Loucy (cell line): ENCODE data around the gene KRTAP10-3.

Source experiments
- H2AFZ ChIP-seq: fragments of 200-600 bp; sonication (generic); 2 replicates; pipeline ENCODE4 v1.6.0; 2016; ENCODE audit warnings: antibody characterized with exemption, mild to moderate bottlenecking, low read length, moderate library complexity
- H3F3A ChIP-seq: fragments of 200-600 bp; 2 replicates; pipeline ENCODE4 v1.6.0; 2016; ENCODE audit warnings: antibody characterized with exemption, low read depth, mild to moderate bottlenecking
- H3K27me3 ChIP-seq: fragments of 200-600 bp; sonication (generic); 2 replicates; pipeline ENCODE4 v1.6.1; 2014; ENCODE audit warnings: low read length, mild to moderate bottlenecking; ENCODE audit not compliant: insufficient read depth, poor library complexity, severe bottlenecking
- H3K36me3 ChIP-seq: fragments of 200-600 bp; sonication (generic); 2 replicates; pipeline ENCODE4 v1.6.1; 2016; ENCODE audit warnings: low read length; ENCODE audit not compliant: insufficient read depth
- H3K4me1 ChIP-seq: fragments of 200-600 bp; sonication (generic); 2 replicates; pipeline ENCODE4 v1.5.1; 2014; ENCODE audit warnings: low read length, mild to moderate bottlenecking; ENCODE audit not compliant: insufficient read depth, poor library complexity, severe bottlenecking
- H3K4me2 ChIP-seq: fragments of 200-600 bp; sonication (generic); 2 replicates; pipeline ENCODE4 v1.6.0; 2014; ENCODE audit warnings: antibody characterized with exemption, low read length, low read depth, mild to moderate bottlenecking; ENCODE audit not compliant: poor library complexity, severe bottlenecking
- H3K4me3 ChIP-seq: fragments of 200-600 bp; sonication (generic); 2 replicates; pipeline ENCODE4 v1.5.1; 2014; ENCODE audit warnings: low read length, mild to moderate bottlenecking, mixed read lengths; ENCODE audit not compliant: poor library complexity, severe bottlenecking
- H3K79me2 ChIP-seq: fragments of 200-600 bp; sonication (generic); 2 replicates; pipeline ENCODE4 v1.6.1; 2014; ENCODE audit warnings: low read length; ENCODE audit not compliant: insufficient read depth
- H3K9ac ChIP-seq: fragments of 200-600 bp; sonication (generic); 2 replicates; pipeline ENCODE4 v1.6.0; 2014; ENCODE audit warnings: mild to moderate bottlenecking, low read depth, low read length, moderate library complexity; ENCODE audit not compliant: poor library complexity, severe bottlenecking
- H3K9me2 ChIP-seq: fragments of 200-600 bp; sonication (generic); replicated peaks from 2 replicates; pipeline ENCODE4 v1.6.1; 2016; ENCODE audit warnings: low read depth, low read length, mixed read lengths
- H3K9me3 ChIP-seq: fragments of 200-600 bp; sonication (generic); 2 replicates; pipeline ENCODE4 v1.6.1; 2014; ENCODE audit warnings: mild to moderate bottlenecking, antibody characterized with exemption, low read length, low read depth; ENCODE audit not compliant: insufficient read depth
- H4K20me1 ChIP-seq: fragments of 200-600 bp; sonication (generic); 2 replicates; pipeline ENCODE4 v1.6.0; 2014; ENCODE audit warnings: antibody characterized with exemption, low read length, mild to moderate bottlenecking; ENCODE audit not compliant: insufficient read depth, poor library complexity, severe bottlenecking
- CTCF ChIP-seq: fragments of 200-600 bp; sonication (generic); conservative IDR thresholded peaks from 2 replicates; pipeline ENCODE4 v1.5.1; 2014; ENCODE audit warnings: mild to moderate bottlenecking, antibody characterized with exemption, low read length
- EZH2phosphoT487 ChIP-seq: fragments of 200-600 bp; IDR thresholded peaks from 2 replicates; pipeline ENCODE4 v1.6.1; 2018; ENCODE audit warnings: antibody characterized with exemption, mild to moderate bottlenecking, moderate library complexity, borderline replicate concordance

KRTAP10-3 gene

DNA sequence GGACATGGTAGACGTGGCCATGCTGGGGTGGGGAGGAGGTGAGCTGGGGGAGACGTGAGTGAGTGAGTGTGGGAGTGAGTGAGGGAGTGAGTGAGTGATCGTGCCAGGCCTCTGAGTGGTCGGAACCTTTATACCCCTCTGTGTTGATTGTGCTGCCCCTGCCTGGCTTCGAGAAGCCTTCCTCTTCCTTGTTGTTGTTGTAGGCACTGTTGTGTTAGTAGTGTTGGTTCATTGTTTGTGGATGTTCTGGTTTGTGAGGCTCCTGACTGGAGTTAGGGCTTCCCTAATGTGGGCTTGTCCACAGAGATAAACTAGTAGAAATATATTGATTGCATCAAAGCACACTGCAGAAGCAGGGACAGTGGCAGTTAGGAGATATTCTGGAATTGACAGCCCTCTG lies at the start of gene KRTAP10-3:
Gene KRTAP10-3 (minus strand): TSS at position 101 of the 400 bp plus-strand sequence. CDS start 80 bp downstream, at position 21.
- no peaks in the 10 kb centered on the region for H4K20me1 ChIP-seq
- no peak within 1 kb of the TSS for H3K9ac ChIP-seq
- H3K27me3 ChIP-seq = no peaks in the 10 kb centered on the region
- TF ChIP-seq CTCF (no peak), EZH2phosphoT487 (no peak)
- H2AFZ ChIP-seq = no peak within 1 kb of the TSS
- no peak within 1 kb of the TSS for H3K4me2 ChIP-seq
- no peaks in the 10 kb centered on the region for H3K79me2 ChIP-seq
- H3K36me3 ChIP-seq = no peaks in the 10 kb centered on the region
- no peak within 1 kb of the TSS for H3K4me3 ChIP-seq
- peaks cover 3% of the 10 kb centered on the region; the same call in 1 of the 2 replicates for H3K9me3 ChIP-seq
- no peaks in the 10 kb centered on the region for H3F3A ChIP-seq
- H3K4me1 ChIP-seq = no peaks in the 10 kb centered on the region
- H3K9me2 ChIP-seq = no peaks in the 10 kb centered on the region

DNA sequence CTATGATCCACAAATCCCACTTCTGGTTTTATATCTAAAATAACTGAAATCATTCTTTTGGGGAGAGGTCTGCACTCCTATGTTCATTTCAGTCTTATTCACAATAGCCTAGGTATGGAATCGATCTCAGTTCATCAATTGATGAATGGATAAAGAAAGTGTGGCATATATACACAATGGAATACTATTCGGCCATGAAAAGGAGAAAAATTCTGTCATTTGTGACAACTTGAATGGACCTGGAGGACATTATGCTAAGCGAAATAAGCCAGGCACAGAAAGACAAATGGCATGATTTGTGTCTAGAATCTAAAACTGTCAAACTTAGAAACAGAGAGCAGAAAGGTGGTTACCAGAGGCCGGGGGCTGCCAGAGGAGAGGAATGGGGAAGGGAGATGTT lies 47.9 kb upstream of the KRTAP10-3 start:
- Histone ChIP-seq H3K9me2 (no peaks in the 10 kb centered on the region), H3F3A (no peaks in the 10 kb centered on the region), H3K79me2 (no peaks in the 10 kb centered on the region), H3K4me2 (no peak overlapping the region), H3K27me3 (no peaks in the 10 kb centered on the region), H3K4me3 (no peak overlapping the region), H3K9me3 (peaks cover 8% of the 10 kb centered on the region; the same call in 1 of the 2 replicates), H4K20me1 (no peaks in the 10 kb centered on the region), H2AFZ (no peak overlapping the region), H3K4me1 (no peaks in the 10 kb centered on the region), H3K9ac (no peak overlapping the region), H3K36me3 (no peaks in the 10 kb centered on the region)
- no peak for TF ChIP-seq EZH2phosphoT487
- TF ChIP-seq CTCF = no peak

DNA sequence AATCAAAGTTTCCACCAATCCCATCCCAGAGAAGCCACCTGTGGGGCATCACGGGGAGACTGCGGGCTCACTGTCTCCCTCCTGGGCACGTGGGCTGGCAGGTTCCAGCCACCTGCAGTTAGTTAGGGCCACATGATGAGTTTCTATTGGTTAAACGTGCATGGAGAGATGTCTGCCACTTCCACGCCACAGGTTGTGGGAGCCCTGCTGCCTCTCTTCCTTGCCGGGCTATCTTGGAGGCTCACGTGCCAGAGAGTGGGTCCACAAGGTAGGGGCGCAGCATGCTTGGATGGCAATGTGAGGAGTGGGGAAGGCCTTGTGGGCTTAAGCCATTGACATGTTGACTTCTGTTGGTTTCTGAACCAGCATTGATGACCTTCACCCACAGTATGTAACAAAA lies 45.3 kb upstream of the KRTAP10-3 start:
- Histone ChIP-seq H3K79me2 (no peaks in the 10 kb centered on the region), H3K4me2 (no peak overlapping the region), H3K9me3 (no peaks in the 10 kb centered on the region), H3K4me1 (no peaks in the 10 kb centered on the region), H3K4me3 (no peak overlapping the region), H4K20me1 (no peaks in the 10 kb centered on the region), H3K9me2 (no peaks in the 10 kb centered on the region), H3F3A (no peaks in the 10 kb centered on the region), H3K27me3 (no peaks in the 10 kb centered on the region), H2AFZ (no peak overlapping the region), H3K36me3 (no peaks in the 10 kb centered on the region), H3K9ac (no peak overlapping the region)
- no peak for TF ChIP-seq EZH2phosphoT487

- no peaks in the 10 kb centered on the region for H3K9me3 ChIP-seq
- no peaks in the 10 kb centered on the region for H3K79me2 ChIP-seq
- no peak overlapping the region for H3K4me2 ChIP-seq
- no peaks in the 10 kb centered on the region for H3K4me1 ChIP-seq
- H2AFZ ChIP-seq = no peak overlapping the region
- no peaks in the 10 kb centered on the region for H3F3A ChIP-seq
- no peaks in the 10 kb centered on the region for H3K27me3 ChIP-seq
- no peaks in the 10 kb centered on the region for H3K36me3 ChIP-seq
- no peak overlapping the region for H3K4me3 ChIP-seq
- H4K20me1 ChIP-seq = no peaks in the 10 kb centered on the region
- no peaks in the 10 kb centered on the region for H3K9me2 ChIP-seq
- no peak overlapping the region for H3K9ac ChIP-seq
- no peak for TF ChIP-seq CTCF
- TF ChIP-seq EZH2phosphoT487 = no peak
These were observed 44.7 kb upstream of the KRTAP10-3 start for GRCh38 chr21:44603109-44603875.
